ENCODE results near the gene PGAP6. TPM values are rescaled to one million over a fixed set of nuclear protein-coding genes. Genes with fewer than 3 reads are reported as not detected.
A peak's percentile ranks its signal among the peaks of the same experiment; 100 is the strongest.

PGAP6 gene
- polyA plus RNA-seq, 1 of the 3 experiments (the other 2 are of a cell fraction) = 133 TPM

DNA sequence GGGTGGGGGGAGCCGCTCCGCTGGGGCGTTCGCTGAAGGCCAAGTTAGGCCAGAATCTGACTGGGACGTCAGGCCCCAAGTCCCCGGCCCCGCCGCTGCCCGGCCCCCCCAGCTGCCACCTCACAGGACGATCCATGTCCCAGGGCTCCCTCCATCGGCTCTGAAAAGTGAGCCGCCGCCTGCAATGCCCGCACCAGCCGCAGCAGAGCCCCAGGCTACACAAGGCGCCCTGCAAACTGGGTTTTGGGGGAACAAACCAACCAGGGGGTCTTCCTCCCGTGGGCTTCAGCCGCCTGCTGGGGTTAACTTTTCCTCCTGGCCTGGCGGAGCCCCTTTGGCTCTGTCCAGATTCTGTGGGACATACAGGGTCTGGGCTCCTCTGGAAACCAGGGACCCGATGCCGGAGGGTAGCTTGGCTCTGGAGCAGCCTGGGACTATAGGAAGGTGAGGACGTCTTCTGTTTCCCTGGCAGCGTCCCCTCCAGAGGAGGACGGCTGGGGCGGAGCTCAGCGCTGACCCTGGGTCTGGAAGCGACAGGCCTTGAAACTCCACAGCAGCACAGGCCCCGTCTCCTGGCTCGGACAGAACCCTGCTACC, 16.1 kb upstream of the PGAP6 start:
- Histone ChIP-seq H2AFZ (ENCODE audit: low read depth) (no peak overlapping the region), H4K20me1 (ENCODE audit: insufficient read depth) (0 out of 2 replicates have a peak, but pooled peaks cover 10% of the 10 kb centered on the region), H3F3A (replicated peaks; ENCODE audit: insufficient read depth) (peaks cover 52% of the 10 kb centered on the region), H3K4me1 (ENCODE audit: control insufficient read depth in 1 of 2, insufficient read depth in 2 of 2, low read depth in 1 of 2, low read length in 1 of 2) (peaks cover 7 to 16% of the 10 kb centered on the region in 2 experiments; a peak in 2 of 4 replicates), H3K9ac (peak overlapping the region; percentile 15; the same call in 1 of the 2 replicates), H3K4me3 (ENCODE audit: low read depth in 2 of 2, low read length in 1 of 2) (peak overlapping the region in 1 of 2 experiments; percentile 28; a peak in 2 of 4 replicates), H3K9me2 (no peaks in the 10 kb centered on the region), H3K4me2 (peak overlapping the region; percentile 55; the same call in 1 of the 2 replicates), H3K27ac (ENCODE audit: low read depth in 2 of 2, low read length in 1 of 2) (peak overlapping the region; percentile 62 to 71), H3K27me3 (ENCODE audit: insufficient read depth) (no peaks in the 10 kb centered on the region), H3K9me3 (no peaks in the 10 kb centered on the region), H3K36me3 (replicated peaks in 1 of 2; ENCODE audit: control insufficient read depth in 1 of 2, insufficient read depth in 2 of 2, low read length in 1 of 2) (peaks cover 0 to 17% of the 10 kb centered on the region in 2 experiments), H3K79me2 (ENCODE audit: insufficient read depth) (peaks cover 12% of the 10 kb centered on the region)
- TF ChIP-seq SIN3A (IDR thresholded peaks at IDR 0.05; ENCODE audit: borderline replicate concordance, low read depth, low read length) (0 out of 2 replicates have a peak, but pooled peaks have one; percentile 18), RAD21 (IDR thresholded peaks at IDR 0.05; ENCODE audit: low read length) (no peak)
- TF ChIP-seq, protein P1, sequence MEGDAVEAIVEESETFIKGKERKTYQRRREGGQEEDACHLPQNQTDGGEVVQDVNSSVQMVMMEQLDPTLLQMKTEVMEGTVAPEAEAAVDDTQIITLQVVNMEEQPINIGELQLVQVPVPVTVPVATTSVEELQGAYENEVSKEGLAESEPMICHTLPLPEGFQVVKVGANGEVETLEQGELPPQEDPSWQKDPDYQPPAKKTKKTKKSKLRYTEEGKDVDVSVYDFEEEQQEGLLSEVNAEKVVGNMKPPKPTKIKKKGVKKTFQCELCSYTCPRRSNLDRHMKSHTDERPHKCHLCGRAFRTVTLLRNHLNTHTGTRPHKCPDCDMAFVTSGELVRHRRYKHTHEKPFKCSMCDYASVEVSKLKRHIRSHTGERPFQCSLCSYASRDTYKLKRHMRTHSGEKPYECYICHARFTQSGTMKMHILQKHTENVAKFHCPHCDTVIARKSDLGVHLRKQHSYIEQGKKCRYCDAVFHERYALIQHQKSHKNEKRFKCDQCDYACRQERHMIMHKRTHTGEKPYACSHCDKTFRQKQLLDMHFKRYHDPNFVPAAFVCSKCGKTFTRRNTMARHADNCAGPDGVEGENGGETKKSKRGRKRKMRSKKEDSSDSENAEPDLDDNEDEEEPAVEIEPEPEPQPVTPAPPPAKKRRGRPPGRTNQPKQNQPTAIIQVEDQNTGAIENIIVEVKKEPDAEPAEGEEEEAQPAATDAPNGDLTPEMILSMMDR (IDR thresholded peaks at IDR 0.05) = peak; percentile 38; the same call in 1 of the 2 replicates
- 42% methylated on average over 10 of the region's 29 CpGs for WGBS (ENCODE audit: low lambda C conversion rate)
- CTCF ChIA-PET = interaction anchor here (0.6 to 1.7 kb wide), 5 partner anchors 11 to 158 kb away, joined by 3 to 4 read pairs (median 4); no protein-coding TSS in a partner anchor
- POLR2A ChIA-PET = no interaction called here
- peak; percentile 81 for DNase-seq

DNA sequence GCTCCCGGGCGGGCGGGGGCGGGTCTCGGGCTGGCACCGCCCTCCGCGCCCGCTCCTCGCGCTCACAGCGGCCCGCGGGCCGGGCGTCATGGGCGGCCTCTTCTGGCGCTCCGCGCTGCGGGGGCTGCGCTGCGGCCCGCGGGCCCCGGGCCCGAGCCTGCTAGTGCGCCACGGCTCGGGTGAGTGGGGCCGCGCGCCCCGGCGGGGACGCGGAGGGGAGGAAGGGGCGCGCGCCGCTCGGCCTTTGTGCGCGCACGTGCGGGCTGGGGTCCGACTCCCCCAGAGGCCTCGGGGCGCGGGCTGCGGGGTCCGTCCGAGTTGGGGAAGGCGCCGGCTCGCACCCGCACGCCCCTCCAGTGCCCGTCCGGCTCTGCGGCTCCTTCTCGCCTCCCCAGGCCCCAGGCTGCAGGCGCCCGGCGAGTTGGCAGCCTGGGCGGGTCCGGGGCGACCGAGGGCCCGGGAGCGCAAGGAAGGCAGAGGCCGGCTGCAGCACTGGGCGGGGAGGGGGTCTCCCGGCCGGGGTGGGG, 15.4 kb upstream of the PGAP6 start, which contains the start of gene NME4:
Gene NME4, plus strand, starts transcription at position 65 of the 527 bp plus-strand sequence. Its CDS starts 24 bp downstream, at position 89.
- Histone ChIP-seq H3K9me3 (no peaks in the 10 kb centered on the region), H3K79me2 (ENCODE audit: insufficient read depth) (peaks cover 7% of the 10 kb centered on the region), H3K36me3 (replicated peaks in 1 of 2; ENCODE audit: control insufficient read depth in 1 of 2, insufficient read depth in 2 of 2, low read length in 1 of 2) (peaks cover 0 to 17% of the 10 kb centered on the region in 2 experiments), H3K9me2 (no peaks in the 10 kb centered on the region), H3K4me2 (peak within 1 kb of the TSS; percentile 93), H4K20me1 (ENCODE audit: insufficient read depth) (0 out of 2 replicates have a peak, but pooled peaks cover 10% of the 10 kb centered on the region), H3K27me3 (ENCODE audit: insufficient read depth) (no peaks in the 10 kb centered on the region), H2AFZ (ENCODE audit: low read depth) (peak within 1 kb of the TSS; percentile 96), H3K27ac (ENCODE audit: low read depth in 2 of 2, low read length in 1 of 2) (peak within 1 kb of the TSS; percentile 80 to 88), H3K4me3 (ENCODE audit: low read depth in 2 of 2, low read length in 1 of 2) (peak within 1 kb of the TSS; percentile 66 to 68), H3K4me1 (ENCODE audit: control insufficient read depth in 1 of 2, insufficient read depth in 2 of 2, low read depth in 1 of 2, low read length in 1 of 2) (peaks cover 7 to 16% of the 10 kb centered on the region in 2 experiments; a peak in 2 of 4 replicates), H3F3A (replicated peaks; ENCODE audit: insufficient read depth) (peaks cover 45% of the 10 kb centered on the region), H3K9ac (peak within 1 kb of the TSS; percentile 80)
- TF ChIP-seq JUND (IDR thresholded peaks at IDR 0.05) = no peak
- peak; percentile 17; the same call in 1 of the 2 replicates for TF ChIP-seq POLR2AphosphoS5 (IDR thresholded peaks at IDR 0.05; ENCODE audit: low read depth, low read length)
- no peak for TF ChIP-seq GABPA (IDR thresholded peaks at IDR 0.05; ENCODE audit: low read depth)
- no peak for TF ChIP-seq RFX5 (IDR thresholded peaks at IDR 0.05; ENCODE audit: low read length)
- peak; percentile 86 for DNase-seq
- WGBS (ENCODE audit: low lambda C conversion rate) = 7% methylated on average over 5 of the region's 75 CpGs
- POLR2A ChIA-PET = no interaction called here
- CTCF ChIA-PET = interaction anchor here (0.7 to 1.7 kb wide), 3 partner anchors 10 to 159 kb away, joined by 3 to 4 read pairs (median 4); no protein-coding TSS in a partner anchor

Measured in SK-N-SH (cell line).